Neuronal stem cell (in vitro differentiated cells): Measurements from ENCODE around the gene MUC5AC.
"Not testable (repeated sequence)": the region's sequence is repeated elsewhere in the genome, so short reads cannot be mapped to it uniquely, and the experiment has no call there.

ENCODE experiments used
- DNase-seq: peaks from one replicate; pipeline ENCODE4 v3.0.0-alpha.2; 2013; ENCODE audit warnings: low spot score
- H2AFZ ChIP-seq: one replicate; pipeline ENCODE4 v1.6.1; 2013; ENCODE audit warnings: mild to moderate bottlenecking, low read length, inconsistent platforms
- H2AK5ac ChIP-seq: 2 replicates; pipeline ENCODE4 v1.6.1; 2013; ENCODE audit warnings: low read depth, mild to moderate bottlenecking, inconsistent platforms, low read length, moderate library complexity, mixed read lengths
- H2BK120ac ChIP-seq: 2 replicates; pipeline ENCODE4 v1.6.1; 2013; ENCODE audit warnings: low read depth, mild to moderate bottlenecking, inconsistent platforms, low read length, moderate library complexity, mixed read lengths
- H2BK12ac ChIP-seq: one replicate; pipeline ENCODE4 v1.6.1; 2013; ENCODE audit warnings: low read length, inconsistent platforms
- H2BK15ac ChIP-seq: 2 replicates; pipeline ENCODE4 v1.6.1; 2013; ENCODE audit warnings: mild to moderate bottlenecking, low read length, inconsistent platforms, mixed read lengths
- H2BK5ac ChIP-seq: one replicate; pipeline ENCODE4 v1.6.1; 2013; ENCODE audit warnings: inconsistent platforms, mild to moderate bottlenecking, low read length, moderate library complexity
- H3K14ac ChIP-seq: one replicate; pipeline ENCODE4 v1.6.1; 2013; ENCODE audit warnings: low read length, inconsistent platforms
- H3K18ac ChIP-seq: 2 replicates; pipeline ENCODE4 v1.6.1; 2013; ENCODE audit warnings: low read length, inconsistent platforms
- H3K23ac ChIP-seq: 2 replicates; pipeline ENCODE4 v1.6.1; 2013; ENCODE audit warnings: low read depth, mild to moderate bottlenecking, mixed read lengths, low read length, inconsistent platforms; ENCODE audit not compliant: poor library complexity
- H3K27ac ChIP-seq: replicated peaks from 3 replicates; pipeline ENCODE4 v1.5.1; 2013; ENCODE audit warnings: low read length, inconsistent platforms
- H3K27me3 ChIP-seq, 3 experiments: 2 replicates each; pipeline ENCODE4 v1.6.1; 2013; ENCODE audit warnings: low read length in 3 of 3, mild to moderate bottlenecking in 2 of 3, inconsistent platforms in 1 of 3, low read depth in 1 of 3, mixed read lengths in 1 of 3, moderate library complexity in 1 of 3; ENCODE audit not compliant: control insufficient read depth in 3 of 3, insufficient read depth in 3 of 3
- H3K36me3 ChIP-seq, 2 donors: replicated peaks in 1 of 2; 2 replicates each; pipeline ENCODE4 v1.6.1; 2013; ENCODE audit warnings: low read length in 2 of 2; ENCODE audit not compliant: control insufficient read depth in 2 of 2, insufficient read depth in 2 of 2
- H3K4ac ChIP-seq: 2 replicates; pipeline ENCODE4 v1.6.1; 2013; ENCODE audit warnings: inconsistent platforms, mild to moderate bottlenecking, low read length, moderate library complexity
- H3K4me1 ChIP-seq, 2 donors: 1 replicate in 1 of 2; 2 replicates in 1 of 2; pipeline ENCODE4 v1.6.1; 2013; ENCODE audit warnings: low read length in 2 of 2, low read depth in 1 of 2; ENCODE audit not compliant: control insufficient read depth in 2 of 2, insufficient read depth in 1 of 2
- H3K4me2 ChIP-seq: one replicate; pipeline ENCODE4 v1.6.1; 2013; ENCODE audit warnings: mild to moderate bottlenecking, low read length, inconsistent platforms; ENCODE audit not compliant: insufficient read depth, poor library complexity, severe bottlenecking
- H3K4me3 ChIP-seq, 2 donors: 2 replicates each; pipeline ENCODE4 v1.5.1; 2013; ENCODE audit warnings: low read length in 2 of 2, mild to moderate bottlenecking in 2 of 2, inconsistent platforms in 1 of 2, moderate library complexity in 1 of 2
- H3K79me1 ChIP-seq: one replicate; pipeline ENCODE4 v1.6.1; 2013; ENCODE audit warnings: low read depth, mild to moderate bottlenecking, inconsistent platforms, low read length, moderate library complexity
- H3K9ac ChIP-seq: one replicate; pipeline ENCODE4 v1.6.1; 2013; ENCODE audit warnings: mild to moderate bottlenecking, low read depth, low read length, inconsistent platforms; ENCODE audit not compliant: poor library complexity
- H3K9me3 ChIP-seq, 2 donors: replicated peaks in 1 of 2; 2 replicates each; pipeline versions ENCODE3 to v1.6.1; 2013; ENCODE audit warnings: low read length in 2 of 2, mild to moderate bottlenecking in 2 of 2, inconsistent platforms in 1 of 2, low read depth in 1 of 2, mixed read lengths in 1 of 2, moderate library complexity in 1 of 2; ENCODE audit not compliant: control insufficient read depth in 2 of 2, insufficient read depth in 1 of 2
- H4K8ac ChIP-seq: one replicate; pipeline ENCODE4 v1.6.1; 2013; ENCODE audit warnings: low read depth, mild to moderate bottlenecking, inconsistent platforms, low read length, moderate library complexity
- H4K91ac ChIP-seq: one replicate; pipeline ENCODE4 v1.6.1; 2013; ENCODE audit warnings: low read length, low read depth, mild to moderate bottlenecking, inconsistent platforms; ENCODE audit not compliant: poor library complexity
- WGBS, 2 donors: extraction: QIAGEN DNeasy Blood & Tissue Kit; methylation state at CpG; one replicate each; pipeline ENCODE4 v1.1.7; 2013; ENCODE audit warnings: missing lambda C conversion rate in 2 of 2, mixed read lengths in 1 of 2; ENCODE audit not compliant: insufficient read length in 2 of 2, insufficient replicate concordance in 1 of 2; ENCODE audit errors: extremely low coverage in 2 of 2; 5-methylcytosine and 5-hydroxymethylcytosine counted together

Gene MUC5AC

DNA sequence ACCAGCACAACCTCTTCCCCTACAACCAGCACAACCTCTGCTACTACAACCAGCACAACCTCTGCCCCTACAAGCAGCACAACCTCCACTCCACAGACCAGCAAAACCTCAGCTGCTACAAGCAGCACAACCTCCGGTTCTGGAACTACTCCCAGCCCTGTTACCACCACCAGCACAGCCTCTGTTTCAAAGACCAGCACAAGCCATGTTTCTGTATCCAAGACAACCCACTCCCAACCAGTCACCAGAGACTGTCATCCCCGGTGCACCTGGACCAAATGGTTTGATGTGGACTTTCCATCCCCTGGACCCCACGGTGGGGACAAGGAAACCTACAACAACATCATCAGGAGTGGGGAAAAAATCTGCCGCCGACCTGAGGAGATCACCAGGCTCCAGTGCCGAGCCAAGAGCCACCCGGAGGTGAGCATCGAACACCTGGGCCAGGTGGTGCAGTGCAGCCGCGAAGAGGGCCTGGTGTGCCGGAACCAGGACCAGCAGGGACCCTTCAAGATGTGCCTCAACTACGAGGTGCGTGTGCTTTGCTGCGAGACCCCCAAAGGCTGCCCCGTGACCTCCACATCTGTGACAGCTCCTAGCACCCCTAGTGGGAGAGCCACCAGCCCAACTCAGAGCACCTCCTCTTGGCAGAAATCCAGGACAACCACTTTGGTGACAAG, 30.8 kb downstream of the MUC5AC start:
- H4K8ac ChIP-seq, H3K36me3 ChIP-seq, H3K14ac ChIP-seq, H3K9me3 ChIP-seq, H2BK15ac ChIP-seq, H2BK12ac ChIP-seq, DNase-seq, H3K4ac ChIP-seq, H3K79me1 ChIP-seq, H3K4me3 ChIP-seq, H3K4me2 ChIP-seq, H3K4me1 ChIP-seq, H2AK5ac ChIP-seq, H2AFZ ChIP-seq, H3K9ac ChIP-seq, H3K27me3 ChIP-seq, H2BK5ac ChIP-seq, H3K18ac ChIP-seq, H4K91ac ChIP-seq, H2BK120ac ChIP-seq, H3K27ac ChIP-seq, H3K23ac ChIP-seq: not testable (repeated sequence)
- WGBS, 2 donors: no CpG with 5 or more reads among the region's 15 CpGs

DNA sequence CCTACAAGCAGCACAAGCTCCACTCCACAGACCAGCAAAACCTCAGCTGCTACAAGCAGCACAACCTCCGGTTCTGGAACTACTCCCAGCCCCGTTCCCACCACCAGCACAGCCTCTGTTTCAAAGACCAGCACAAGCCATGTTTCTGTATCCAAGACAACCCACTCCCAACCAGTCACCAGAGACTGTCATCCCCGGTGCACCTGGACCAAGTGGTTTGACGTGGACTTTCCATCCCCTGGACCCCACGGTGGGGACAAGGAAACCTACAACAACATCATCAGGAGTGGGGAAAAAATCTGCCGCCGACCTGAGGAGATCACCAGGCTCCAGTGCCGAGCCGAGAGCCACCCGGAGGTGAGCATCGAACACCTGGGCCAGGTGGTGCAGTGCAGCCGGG, 32.1 kb downstream of the MUC5AC start:
- H3K27me3 ChIP-seq, H3K23ac ChIP-seq, H3K79me1 ChIP-seq, H2AFZ ChIP-seq, H3K4me1 ChIP-seq, H3K18ac ChIP-seq, H4K8ac ChIP-seq, H3K4ac ChIP-seq, H4K91ac ChIP-seq, H2BK5ac ChIP-seq, H3K4me3 ChIP-seq, H3K36me3 ChIP-seq, H3K9ac ChIP-seq, H2BK120ac ChIP-seq, H2BK12ac ChIP-seq, H2BK15ac ChIP-seq, H3K27ac ChIP-seq, H3K4me2 ChIP-seq, H3K14ac ChIP-seq, DNase-seq, H2AK5ac ChIP-seq: not testable (repeated sequence)
- no CpG with 5 or more reads among the region's 12 CpGs for WGBS, 2 donors
- H3K9me3 ChIP-seq: peaks cover 0 to 15% of the 10 kb centered on the region in 2 donors

DNA sequence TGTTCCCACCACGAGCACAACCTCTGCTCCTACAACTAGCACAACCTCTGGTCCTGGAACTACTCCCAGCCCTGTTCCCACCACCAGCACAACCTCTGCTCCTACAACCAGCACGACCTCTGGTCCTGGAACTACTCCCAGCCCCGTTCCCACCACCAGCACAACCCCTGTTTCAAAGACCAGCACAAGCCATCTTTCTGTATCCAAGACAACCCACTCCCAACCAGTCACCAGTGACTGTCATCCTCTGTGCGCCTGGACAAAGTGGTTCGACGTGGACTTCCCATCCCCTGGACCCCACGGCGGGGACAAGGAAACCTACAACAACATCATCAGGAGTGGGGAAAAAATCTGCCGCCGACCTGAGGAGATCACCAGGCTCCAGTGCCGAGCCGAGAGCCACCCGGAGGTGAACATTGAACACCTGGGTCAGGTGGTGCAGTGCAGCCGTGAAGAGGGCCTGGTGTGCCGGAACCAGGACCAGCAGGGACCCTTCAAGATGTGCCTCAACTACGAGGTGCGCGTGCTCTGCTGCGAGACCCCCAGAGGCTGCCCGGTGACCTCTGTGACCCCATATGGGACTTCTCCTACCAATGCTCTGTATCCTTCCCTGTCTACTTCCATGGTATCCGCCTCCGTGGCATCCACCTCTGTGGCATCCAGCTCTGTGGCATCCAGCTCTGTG, 34.2 kb downstream of the MUC5AC start:
- not testable (repeated sequence) for H2BK15ac ChIP-seq, H3K27me3 ChIP-seq, H3K4ac ChIP-seq, H3K14ac ChIP-seq, H3K4me2 ChIP-seq, H3K36me3 ChIP-seq, H2AK5ac ChIP-seq, H2AFZ ChIP-seq, H3K9ac ChIP-seq, H3K79me1 ChIP-seq, H3K23ac ChIP-seq, DNase-seq, H2BK120ac ChIP-seq, H2BK12ac ChIP-seq, H4K8ac ChIP-seq, H4K91ac ChIP-seq, H3K27ac ChIP-seq, H3K4me3 ChIP-seq, H3K18ac ChIP-seq, H3K4me1 ChIP-seq, H2BK5ac ChIP-seq
- no CpG with 5 or more reads among the region's 22 CpGs for WGBS, 2 donors
- H3K9me3 ChIP-seq: peaks cover 0 to 12% of the 10 kb centered on the region in 2 donors

DNA sequence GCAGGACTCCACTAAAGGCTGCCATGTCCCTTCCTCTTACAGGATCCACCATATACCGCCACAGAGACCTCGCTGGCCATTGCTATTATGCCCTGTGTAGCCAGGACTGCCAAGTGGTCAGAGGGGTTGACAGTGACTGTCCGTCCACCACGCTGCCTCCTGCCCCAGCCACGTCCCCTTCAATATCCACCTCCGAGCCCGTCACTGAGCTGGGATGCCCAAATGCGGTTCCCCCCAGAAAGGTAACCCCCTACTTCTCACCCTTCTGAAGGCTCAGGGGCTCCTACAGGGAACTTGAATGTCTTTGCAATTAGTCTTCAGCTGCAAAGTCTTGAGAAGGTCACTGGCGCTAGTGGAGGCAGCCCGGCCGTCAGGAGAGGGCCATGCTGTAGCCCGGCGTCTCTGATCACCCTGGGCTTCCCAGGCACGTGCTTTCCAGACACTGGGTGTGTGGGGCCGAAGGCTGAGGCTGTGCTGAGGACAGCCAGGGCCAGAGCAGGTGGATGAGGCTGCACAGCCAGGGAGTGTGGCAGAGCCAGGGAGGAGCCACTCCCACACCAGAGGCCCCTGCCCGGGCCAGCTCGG, 35.1 kb downstream of the MUC5AC start:
- Histone ChIP-seq H3K36me3 (no peaks in the 10 kb centered on the region), H3K18ac (no peak overlapping the region), H3K4ac (no peak overlapping the region), H3K79me1 (no peaks in the 10 kb centered on the region), H4K8ac (no peak overlapping the region), H3K4me1 (no peaks in the 10 kb centered on the region), H3K9me3 (peaks cover 0 to 12% of the 10 kb centered on the region in 2 donors), H2AFZ (no peak overlapping the region), H3K9ac (no peak overlapping the region), H3K4me2 (no peak overlapping the region), H4K91ac (no peak overlapping the region), H3K27ac (no peak overlapping the region), H2BK12ac (no peak overlapping the region), H3K14ac (no peak overlapping the region), H2AK5ac (no peak overlapping the region), H2BK120ac (no peak overlapping the region), H2BK15ac (no peak overlapping the region), H3K27me3 (peaks cover 0 to 2% (median 0%) of the 10 kb centered on the region in 3 experiments), H3K23ac (no peak overlapping the region), H2BK5ac (no peak overlapping the region), H3K4me3 (peak overlapping the region in 1 of 2 donors; percentile 11)
- no CpG with 5 or more reads among the region's 17 CpGs for WGBS, 2 donors
- DNase-seq: no peak
